Kidney (tissue), 14 donors: ENCODE data around the gene DUSP8. TPM values are rescaled to one million over a fixed set of nuclear protein-coding genes. Genes with fewer than 3 reads are reported as not detected.
A peak's percentile ranks its signal among the peaks of the same experiment; 100 is the strongest.

ENCODE experiments used
- DNase-seq, 5 donors: peaks; one replicate each; pipeline ENCODE4 v3.0.0-alpha.2; 2013 to 2020
- FAIRE-seq: peaks from 2 replicates; lab custom pipeline; 2012; peaks lifted over from hg19 to GRCh38; lab: Jason Lieb, UNC
- H3K27ac ChIP-seq, 2 donors: one replicate each; pipeline ENCODE4 v1.7.0; 2013; ENCODE audit warnings: low read depth in 2 of 2, low read length in 2 of 2, inconsistent platforms in 1 of 2
- H3K27me3 ChIP-seq: one replicate; pipeline ENCODE4 v1.7.1; 2013; ENCODE audit warnings: low read length, inconsistent platforms; ENCODE audit not compliant: control insufficient read depth, insufficient read depth
- H3K36me3 ChIP-seq, 3 donors: one replicate each; pipeline versions ENCODE4 v1.7.0 to v1.7.1; 2013; ENCODE audit warnings: low read length in 3 of 3, control low read depth in 1 of 3, inconsistent platforms in 1 of 3; ENCODE audit not compliant: insufficient read depth in 3 of 3, control insufficient read depth in 2 of 3
- H3K4me1 ChIP-seq, 3 donors: one replicate each; pipeline versions ENCODE4 v1.7.0 to v1.7.1; 2013; ENCODE audit warnings: low read length in 3 of 3, inconsistent platforms in 1 of 3, low read depth in 1 of 3; ENCODE audit not compliant: control insufficient read depth in 2 of 3, insufficient read depth in 2 of 3
- H3K4me3 ChIP-seq, 3 donors: one replicate each; pipeline versions ENCODE4 v1.7.0 to v1.8.1; 2013; ENCODE audit warnings: low read length in 3 of 3, control low read depth in 1 of 3, inconsistent platforms in 1 of 3
- H3K9ac ChIP-seq, 3 donors: one replicate each; pipeline versions ENCODE4 v1.7.0 to v1.7.1; 2013; ENCODE audit warnings: low read length in 3 of 3, control low read depth in 1 of 3, inconsistent platforms in 1 of 3
- H3K9me3 ChIP-seq, 3 donors: one replicate each; pipeline versions ENCODE4 v1.7.0 to v1.7.1; 2013; ENCODE audit warnings: low read length in 3 of 3, control low read depth in 1 of 3, inconsistent platforms in 1 of 3; ENCODE audit not compliant: control insufficient read depth in 2 of 3, insufficient read depth in 1 of 3
- intact Hi-C: fragments of 100-400 bp; cut with DNase I; formaldehyde crosslinking; loops from one replicate; pipeline ENCODE4 v1.11.1; 2022
- polyA plus RNA-seq: library from polyadenylated mRNA; stranded (reverse); fragments of 350-450 nt; fragmentation: Illumina TruSeq; extraction: RNeasy Lipid Tissue Mini Kit (QIAGEN cat#74804); gene quantifications from one replicate; pipeline ENCODE4 v1.2.3, GENCODE V29; 2014; ENCODE audit warnings: low read depth, low replicate concordance; ENCODE audit not compliant: insufficient read depth
- total RNA-seq: library from RNA; stranded (reverse); fragmentation: NEBNext Ultra II Directional; extraction: Animal tissue kit (Norgen Biotek cat#: 25700); gene quantifications from one replicate; pipeline ENCODE4 v1.2.1, GENCODE V29; 2021
- TF ChIP-seq, protein P1 (sequence below): IDR thresholded peaks from 3 replicates; pipeline ENCODE4 v1.5.1; 2012; ENCODE audit warnings: mild to moderate bottlenecking, moderate library complexity, borderline replicate concordance; ENCODE audit not compliant: insufficient read depth; ENCODE audit errors: extremely low read depth
- donor health status: control.
- donor health status: control.
- donor health status: control.
- donor health status: control.
- donor health status: control.
- donor health status: DM: yes; HTN: yes; CAD: no.
- donor health status: Normal renal cell carcinoma (clear cell type).

DUSP8 gene
- total and polyA plus RNA-seq, 2 donors from 2014 or later: 1.9 to 9.1 TPM

DNA sequence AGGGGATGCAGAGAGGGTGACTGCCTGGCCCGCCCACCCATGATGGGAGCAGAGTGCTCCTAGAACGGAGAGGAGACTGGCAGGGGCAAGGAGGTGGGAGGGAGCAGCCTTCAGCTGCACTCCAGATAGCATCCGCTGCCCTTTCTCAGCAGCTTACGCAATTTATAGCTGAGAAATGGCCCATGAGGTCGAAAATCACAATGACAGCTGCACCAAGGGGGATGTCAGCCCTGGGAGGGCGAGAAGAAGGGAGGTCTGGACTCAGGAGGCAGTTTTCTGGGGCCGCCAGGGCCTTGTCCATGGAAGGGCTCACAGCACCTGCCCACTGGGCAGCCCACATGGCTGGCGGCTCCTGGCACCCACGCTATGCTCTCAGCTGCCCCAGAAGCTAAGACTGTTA is 67.9 kb downstream of the DUSP8 start:
- Histone ChIP-seq H3K36me3 (no peaks in the 10 kb centered on the region), H3K27ac (no peak overlapping the region), H3K9me3 (no peaks in the 10 kb centered on the region), H3K27me3 (no peaks in the 10 kb centered on the region), H3K4me3 (no peak overlapping the region), H3K4me1 (peaks cover 0 to 14% (median 0%) of the 10 kb centered on the region in 3 donors), H3K9ac (no peak overlapping the region)
- peak in 1 of 5 donors; percentile 53 for DNase-seq
- TF ChIP-seq, protein P1, sequence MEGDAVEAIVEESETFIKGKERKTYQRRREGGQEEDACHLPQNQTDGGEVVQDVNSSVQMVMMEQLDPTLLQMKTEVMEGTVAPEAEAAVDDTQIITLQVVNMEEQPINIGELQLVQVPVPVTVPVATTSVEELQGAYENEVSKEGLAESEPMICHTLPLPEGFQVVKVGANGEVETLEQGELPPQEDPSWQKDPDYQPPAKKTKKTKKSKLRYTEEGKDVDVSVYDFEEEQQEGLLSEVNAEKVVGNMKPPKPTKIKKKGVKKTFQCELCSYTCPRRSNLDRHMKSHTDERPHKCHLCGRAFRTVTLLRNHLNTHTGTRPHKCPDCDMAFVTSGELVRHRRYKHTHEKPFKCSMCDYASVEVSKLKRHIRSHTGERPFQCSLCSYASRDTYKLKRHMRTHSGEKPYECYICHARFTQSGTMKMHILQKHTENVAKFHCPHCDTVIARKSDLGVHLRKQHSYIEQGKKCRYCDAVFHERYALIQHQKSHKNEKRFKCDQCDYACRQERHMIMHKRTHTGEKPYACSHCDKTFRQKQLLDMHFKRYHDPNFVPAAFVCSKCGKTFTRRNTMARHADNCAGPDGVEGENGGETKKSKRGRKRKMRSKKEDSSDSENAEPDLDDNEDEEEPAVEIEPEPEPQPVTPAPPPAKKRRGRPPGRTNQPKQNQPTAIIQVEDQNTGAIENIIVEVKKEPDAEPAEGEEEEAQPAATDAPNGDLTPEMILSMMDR: no peak
- intact Hi-C loops: no loop called here
- no peak for FAIRE-seq

Other genes with a start within 250 kb of the DUSP8 start
- 1.2 TPM for gene BRSK2, start 182.3 kb downstream of the DUSP8 start, total RNA-seq
- gene BRSK2, start 182.3 kb downstream of the DUSP8 start, polyA plus RNA-seq: 0.43 TPM
- 51.7 TPM for gene MOB2, start 85.5 kb downstream of the DUSP8 start, total RNA-seq
- gene MOB2, start 85.5 kb downstream of the DUSP8 start, polyA plus RNA-seq: 50.7 TPM
- not detected for gene KRTAP5-1, start 13.0 kb upstream of the DUSP8 start, total RNA-seq
- not detected for gene KRTAP5-1, start 13.0 kb upstream of the DUSP8 start, polyA plus RNA-seq
- gene KRTAP5-2, start 26.0 kb upstream of the DUSP8 start, total RNA-seq: not detected
- gene KRTAP5-2, start 26.0 kb upstream of the DUSP8 start, polyA plus RNA-seq: not detected
- not detected for gene KRTAP5-3, start 36.2 kb upstream of the DUSP8 start, total RNA-seq
- not detected for gene KRTAP5-3, start 36.2 kb upstream of the DUSP8 start, polyA plus RNA-seq
- gene KRTAP5-4, start 49.9 kb upstream of the DUSP8 start, total RNA-seq: not detected
- gene KRTAP5-4, start 49.9 kb upstream of the DUSP8 start, polyA plus RNA-seq: not detected
- not detected for gene KRTAP5-5, start 57.5 kb upstream of the DUSP8 start, total RNA-seq
- gene KRTAP5-5, start 57.5 kb upstream of the DUSP8 start, polyA plus RNA-seq: not detected
- not detected for gene KRTAP5-6, start 124.9 kb upstream of the DUSP8 start, total RNA-seq
- gene KRTAP5-6, start 124.9 kb upstream of the DUSP8 start, polyA plus RNA-seq: not detected
- gene IFITM10, start 178.3 kb upstream of the DUSP8 start, total RNA-seq: 6.4 TPM
- 2.3 TPM for gene IFITM10, start 178.3 kb upstream of the DUSP8 start, polyA plus RNA-seq
- 2,183 TPM for gene CTSD, start 191.7 kb upstream of the DUSP8 start, total RNA-seq
- gene CTSD, start 191.7 kb upstream of the DUSP8 start, polyA plus RNA-seq: 2,764 TPM